CD4-positive, alpha-beta T cell (primary cell): Measurements from ENCODE around the gene LEFTY2. TPM values are rescaled to one million over a fixed set of nuclear protein-coding genes. Genes with fewer than 3 reads are reported as not detected.
"Not testable (repeated sequence)": the region's sequence is repeated elsewhere in the genome, so short reads cannot be mapped to it uniquely, and the experiment has no call there.

Experiments used
- ATAC-seq: fragments of 200-7000 bp; cut with Tn5 transposase; one replicate; pipeline ENCODE4 v1.10.0; 2022; ENCODE audit warnings: mild to moderate bottlenecking; ENCODE audit not compliant: poor library complexity
- CTCF ChIA-PET: fragments of 350-600 bp; sonication (Branson Sonifier 250); formaldehyde crosslinking; loops from one replicate; lab custom pipeline; 2021; ENCODE audit warnings: antibody characterized with exemption, inconsistent platforms; lab: Charles Lee
- POLR2A ChIA-PET: fragments of 350-600 bp; sonication (Branson Sonifier 250); formaldehyde crosslinking; loops from one replicate; lab custom pipeline; 2021; ENCODE audit warnings: antibody characterized with exemption, inconsistent platforms; lab: Charles Lee
- DNase-seq, 14 experiments: peaks; one replicate each; pipeline ENCODE4 v3.0.0-alpha.2; 2013 to 2020; ENCODE audit warnings: mixed read lengths in 2 of 14
- H3K27ac ChIP-seq, 2 donors: one replicate each; pipeline versions ENCODE4 v1.5.1 to v1.7.0; 2013; ENCODE audit warnings: low read length in 2 of 2, low read depth in 1 of 2, mild to moderate bottlenecking in 1 of 2
- H3K27me3 ChIP-seq, 2 experiments: 1 replicate in 1 of 2; 2 replicates in 1 of 2; pipeline versions ENCODE4 v1.6.1 to v1.7.0; 2013; ENCODE audit warnings: low read length in 2 of 2, control low read depth in 1 of 2, mild to moderate bottlenecking in 1 of 2, moderate library complexity in 1 of 2; ENCODE audit not compliant: insufficient read depth in 2 of 2, control insufficient read depth in 1 of 2
- H3K36me3 ChIP-seq: one replicate; pipeline ENCODE4 v1.6.1; 2013; ENCODE audit warnings: low read length, control low read depth; ENCODE audit not compliant: insufficient read depth
- H3K4me1 ChIP-seq: one replicate; pipeline ENCODE4 v1.6.1; 2013; ENCODE audit warnings: low read length, control low read depth; ENCODE audit not compliant: insufficient read depth
- H3K4me3 ChIP-seq: one replicate; pipeline ENCODE4 v1.5.1; 2013; ENCODE audit warnings: mild to moderate bottlenecking, low read length, moderate library complexity
- H3K9me3 ChIP-seq, 2 experiments: 1 replicate in 1 of 2; 2 replicates in 1 of 2; pipeline versions ENCODE4 v1.6.1 to v1.7.0; 2013; ENCODE audit warnings: low read length in 2 of 2, mild to moderate bottlenecking in 2 of 2, control low read depth in 1 of 2, moderate library complexity in 1 of 2; ENCODE audit not compliant: control insufficient read depth in 1 of 2, insufficient read depth in 1 of 2
- H3K27ac Mint-ChIP-seq: one replicate; pipeline ENCODE4 v1.8.0; 2020; ENCODE audit warnings: mixed read lengths
- H3K27me3 Mint-ChIP-seq: one replicate; pipeline ENCODE4 v1.8.0; 2021; ENCODE audit warnings: mixed read lengths
- H3K36me3 Mint-ChIP-seq: one replicate; pipeline ENCODE4 v1.8.0; 2021; ENCODE audit warnings: low read depth, mixed read lengths
- H3K4me1 Mint-ChIP-seq: one replicate; pipeline ENCODE4 v1.8.0; 2021; ENCODE audit warnings: low read depth, mixed read lengths
- H3K4me3 Mint-ChIP-seq: one replicate; pipeline ENCODE4 v1.8.0; 2020; ENCODE audit warnings: mild to moderate bottlenecking, mixed read lengths
- H3K9me3 Mint-ChIP-seq: one replicate; pipeline ENCODE4 v1.8.0; 2020; ENCODE audit warnings: mixed read lengths
- CTCF ChIP-seq: fragments of 200-600 bp; IDR thresholded peaks from one replicate; pipeline ENCODE4 v1.8.0; 2022; ENCODE audit warnings: antibody characterized with exemption, mild to moderate bottlenecking
- intact Hi-C, 2 experiments: fragments of 100-400 bp; cut with DNase I in 1 of 2; cut with micrococcal nuclease in 1 of 2; formaldehyde crosslinking; loops; one replicate each; pipeline versions ENCODE4 v1.15.1 to v1.9.0; 2023 to 2025; cut with DNase I, micrococcal nuclease
- total RNA-seq, 174 experiments: library from RNA in 2 of 174; stranded (reverse) in 2 of 174; gene quantifications; one replicate each; pipeline ENCODE4 v1.2.3 and lab custom pipeline; 2021 to 2026

Gene LEFTY2
- total RNA-seq, 2 experiments from 2014 or later: not detected

GRCh38 chr1:225973158-225973557, 32.1 kb upstream of the LEFTY2 start:
- H3K27me3 Mint-ChIP-seq: no peaks in the 10 kb centered on the region
- no peak overlapping the region for H3K4me3 ChIP-seq
- H3K9me3 Mint-ChIP-seq: no peaks in the 10 kb centered on the region
- DNase-seq (no peak), ATAC-seq (no peak)
- no peaks in the 10 kb centered on the region for H3K9me3 ChIP-seq
- H3K36me3 Mint-ChIP-seq: peaks cover 15% of the 10 kb centered on the region
- ChIA-PET CTCF (no interaction called here), POLR2A (interaction anchor here (1.4 kb wide), 1 partner anchor 91 kb away, joined by 3 read pairs; the partner anchor contains the start of gene TMEM63A)
- peaks cover 6% of the 10 kb centered on the region for H3K4me1 Mint-ChIP-seq
- no peak for TF ChIP-seq CTCF
- no peak overlapping the region for H3K4me3 Mint-ChIP-seq
- H3K27ac Mint-ChIP-seq: no peak overlapping the region
- peaks cover 7% of the 10 kb centered on the region for H3K36me3 ChIP-seq
- intact Hi-C loops: loop anchor here (1.0 to 10.0 kb wide), 3 partner anchors 58 to 1458 kb away; no protein-coding TSS in a partner anchor
- H3K27me3 ChIP-seq: no peaks in the 10 kb centered on the region
- H3K27ac ChIP-seq: no peak overlapping the region
- peaks cover 5% of the 10 kb centered on the region for H3K4me1 ChIP-seq

- H3K27ac Mint-ChIP-seq: no peak overlapping the region
- H3K9me3 ChIP-seq: no peaks in the 10 kb centered on the region
- H3K27me3 Mint-ChIP-seq: no peaks in the 10 kb centered on the region
Observed at GRCh38 chr1:225972344-225973152, 31.5 kb upstream of the LEFTY2 start.

GRCh38 chr1:225970592-225971157, 29.7 kb upstream of the LEFTY2 start:
- H3K27ac ChIP-seq, H3K36me3 Mint-ChIP-seq, ATAC-seq, H3K4me3 ChIP-seq, CTCF ChIA-PET, H3K27ac Mint-ChIP-seq, POLR2A ChIA-PET, DNase-seq, H3K36me3 ChIP-seq, H3K27me3 Mint-ChIP-seq, H3K4me3 Mint-ChIP-seq, H3K27me3 ChIP-seq, H3K9me3 Mint-ChIP-seq, H3K9me3 ChIP-seq, H3K4me1 ChIP-seq, H3K4me1 Mint-ChIP-seq: not testable (repeated sequence)
- intact Hi-C loops: loop anchor here (10.0 kb wide), 2 partner anchors 56 to 1456 kb away; no protein-coding TSS in a partner anchor

More at GRCh38 chr1:225972344-225973152, 31.5 kb upstream of the LEFTY2 start:
- no peaks in the 10 kb centered on the region for H3K9me3 Mint-ChIP-seq
- peaks cover 6% of the 10 kb centered on the region for H3K4me1 Mint-ChIP-seq
- ChIA-PET POLR2A (interaction anchor here (1.4 kb wide), 1 partner anchor 90 kb away, joined by 3 read pairs; the partner anchor contains the start of gene TMEM63A), CTCF (interaction anchor here (1.1 kb wide), 1 partner anchor 498 kb away, joined by 3 read pairs; no protein-coding TSS in a partner anchor)
- peaks cover 1% of the 10 kb centered on the region for H3K36me3 ChIP-seq
- no peak overlapping the region for H3K4me3 Mint-ChIP-seq
- no peak overlapping the region for H3K27ac ChIP-seq
- TF ChIP-seq CTCF: no peak
- DNase-seq: no peak
- no peak for ATAC-seq
- H3K27me3 ChIP-seq: no peaks in the 10 kb centered on the region
- peaks cover 8% of the 10 kb centered on the region for H3K36me3 Mint-ChIP-seq
- H3K4me3 ChIP-seq: no peak overlapping the region
- intact Hi-C loops: loop anchor here (1.0 to 10.0 kb wide), 3 partner anchors 58 to 1458 kb away; no protein-coding TSS in a partner anchor
- peaks cover 5% of the 10 kb centered on the region for H3K4me1 ChIP-seq

GRCh38 chr1:225969751-225970150, 28.7 kb upstream of the LEFTY2 start:
- intact Hi-C loops: loop anchor here (10.0 kb wide), 2 partner anchors 55 to 1455 kb away; no protein-coding TSS in a partner anchor
- H3K27ac ChIP-seq, H3K27me3 ChIP-seq, H3K27ac Mint-ChIP-seq, POLR2A ChIA-PET, H3K4me1 Mint-ChIP-seq, H3K4me3 Mint-ChIP-seq, H3K4me1 ChIP-seq, H3K4me3 ChIP-seq, H3K36me3 Mint-ChIP-seq, H3K9me3 ChIP-seq, ATAC-seq, H3K27me3 Mint-ChIP-seq, DNase-seq, H3K9me3 Mint-ChIP-seq, H3K36me3 ChIP-seq: not testable (repeated sequence)
- CTCF ChIA-PET: interaction anchor here (0.6 kb wide), 1 partner anchor 85 kb away, joined by 3 read pairs; no protein-coding TSS in a partner anchor
